NOMO-1 (cell line): ENCODE results near the gene CA7.
"Not testable (repeated sequence)": the region's sequence is repeated elsewhere in the genome, so short reads cannot be mapped to it uniquely, and the experiment has no call there.

Source experiments
- DNase-seq, 2 experiments: peaks; one replicate each; lab custom pipeline; 2025; ENCODE audit not compliant: unreplicated experiment in 2 of 2; lab: John Stamatoyannopoulos, UW

Gene CA7

GRCh38 chr16:66894948-66895688 is 50.9 kb downstream of the CA7 start:
- DNase-seq, result peak; percentile 39 to 55

- no peak for DNase-seq
Measured at GRCh38 chr16:66895689-66895979, 51.4 kb downstream of the CA7 start.

GRCh38 chr16:66895999-66896398 is 51.8 kb downstream of the CA7 start:
- DNase-seq, result no peak

- DNase-seq, result not testable (repeated sequence)
Measured at GRCh38 chr16:66896682-66897081, 52.5 kb downstream of the CA7 start.

- no peak for DNase-seq
Measured at GRCh38 chr16:66898207-66898606, 54.0 kb downstream of the CA7 start.

- DNase-seq, result no peak
Measured at GRCh38 chr16:66898933-66899309, 54.7 kb downstream of the CA7 start.

GRCh38 chr16:66899310-66899944 is 55.2 kb downstream of the CA7 start:
- no peak for DNase-seq

GRCh38 chr16:66899945-66900710 is 55.9 kb downstream of the CA7 start:
- no peak for DNase-seq

- DNase-seq, result no peak
Measured at GRCh38 chr16:66900721-66901441, 56.7 kb downstream of the CA7 start.

- DNase-seq, result no peak
Measured at GRCh38 chr16:66901626-66902025, 57.4 kb downstream of the CA7 start.

- no peak for DNase-seq
Measured at GRCh38 chr16:66902648-66903543, 58.7 kb downstream of the CA7 start.
